HG03460 (cell line): ENCODE results near the gene UPF1.

Experiments
- ATAC-seq: cut with Tn5 transposase; IDR thresholded peaks from one replicate; pipeline ENCODE4 v1.9.1; 2021; ENCODE audit not compliant: unreplicated experiment

The UPF1 gene

GRCh38 chr19:18855647-18856384 is 24.1 kb downstream of the UPF1 start:
- ATAC-seq = no peak

GRCh38 chr19:18856385-18857126 is 24.8 kb downstream of the UPF1 start:
- no peak for ATAC-seq

DNA sequence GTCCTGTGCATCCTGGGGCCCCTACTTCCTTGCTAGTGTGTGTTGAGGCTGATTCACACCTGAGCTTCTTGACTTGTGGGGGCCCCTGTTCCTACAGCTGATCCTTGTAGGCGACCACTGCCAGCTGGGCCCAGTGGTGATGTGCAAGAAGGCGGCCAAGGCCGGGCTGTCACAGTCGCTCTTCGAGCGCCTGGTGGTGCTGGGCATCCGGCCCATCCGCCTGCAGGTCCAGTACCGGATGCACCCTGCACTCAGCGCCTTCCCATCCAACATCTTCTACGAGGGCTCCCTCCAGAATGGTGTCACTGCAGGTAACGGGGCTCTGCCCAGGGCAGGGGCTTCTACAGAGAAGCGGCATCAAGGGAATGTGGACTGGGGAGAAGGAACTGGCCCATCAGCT is 25.5 kb downstream of the UPF1 start:
- ATAC-seq = no peak

- no peak for ATAC-seq
Measured at GRCh38 chr19:18858906-18859646, 27.3 kb downstream of the UPF1 start.

- ATAC-seq = no peak
Measured at GRCh38 chr19:18859676-18860301, 28.0 kb downstream of the UPF1 start.

DNA sequence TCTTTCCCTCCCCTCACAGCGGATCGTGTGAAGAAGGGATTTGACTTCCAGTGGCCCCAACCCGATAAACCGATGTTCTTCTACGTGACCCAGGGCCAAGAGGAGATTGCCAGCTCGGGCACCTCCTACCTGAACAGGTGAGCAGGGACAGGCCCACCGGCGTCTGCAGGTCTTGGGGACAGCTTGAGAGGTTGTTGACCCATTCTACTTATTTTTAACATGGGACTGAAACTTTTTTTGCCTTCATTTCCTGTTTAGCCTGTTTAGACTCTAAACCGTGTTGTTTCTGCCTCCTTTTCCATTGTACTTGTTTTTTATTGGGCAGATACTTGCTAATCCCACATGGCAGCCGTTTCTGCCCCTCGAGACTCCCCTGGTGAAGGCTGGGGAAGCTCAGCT is 28.5 kb downstream of the UPF1 start:
- ATAC-seq = no peak

DNA sequence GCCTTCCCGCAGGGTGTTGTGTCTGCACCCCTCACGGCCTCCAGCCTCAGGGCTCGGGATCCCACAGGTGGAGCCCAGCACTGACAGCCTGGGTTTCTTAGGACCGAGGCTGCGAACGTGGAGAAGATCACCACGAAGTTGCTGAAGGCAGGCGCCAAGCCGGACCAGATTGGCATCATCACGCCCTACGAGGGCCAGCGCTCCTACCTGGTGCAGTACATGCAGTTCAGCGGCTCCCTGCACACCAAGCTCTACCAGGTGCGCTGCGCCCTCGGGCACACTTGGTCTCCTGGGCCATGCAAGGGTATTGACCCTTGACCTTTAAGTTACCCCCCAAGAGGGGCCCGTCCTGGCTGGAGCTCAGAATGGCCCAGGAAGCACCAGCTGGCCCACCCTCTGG is 29.0 kb downstream of the UPF1 start:
- ATAC-seq = no peak

- no peak for ATAC-seq
Measured at GRCh38 chr19:18861235-18861634, 29.5 kb downstream of the UPF1 start.

DNA sequence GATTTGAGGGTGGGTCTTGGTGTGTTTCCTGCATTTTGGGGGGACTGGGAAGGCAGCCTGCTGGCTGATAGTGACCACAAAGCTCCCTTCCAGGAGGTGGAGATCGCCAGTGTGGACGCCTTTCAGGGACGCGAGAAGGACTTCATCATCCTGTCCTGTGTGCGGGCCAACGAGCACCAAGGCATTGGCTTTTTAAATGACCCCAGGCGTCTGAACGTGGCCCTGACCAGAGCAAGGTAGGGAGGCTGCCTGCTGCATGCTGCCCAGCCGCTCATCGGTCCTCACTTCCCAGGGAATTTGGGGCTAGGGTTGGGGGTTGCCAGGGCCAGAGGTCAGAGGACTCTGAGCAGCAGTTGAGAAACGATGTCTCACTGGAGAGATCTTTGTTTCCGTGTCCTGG is 30.2 kb downstream of the UPF1 start:
- no peak for ATAC-seq

- ATAC-seq = no peak
Measured at GRCh38 chr19:18862976-18863842, 31.4 kb downstream of the UPF1 start.

DNA sequence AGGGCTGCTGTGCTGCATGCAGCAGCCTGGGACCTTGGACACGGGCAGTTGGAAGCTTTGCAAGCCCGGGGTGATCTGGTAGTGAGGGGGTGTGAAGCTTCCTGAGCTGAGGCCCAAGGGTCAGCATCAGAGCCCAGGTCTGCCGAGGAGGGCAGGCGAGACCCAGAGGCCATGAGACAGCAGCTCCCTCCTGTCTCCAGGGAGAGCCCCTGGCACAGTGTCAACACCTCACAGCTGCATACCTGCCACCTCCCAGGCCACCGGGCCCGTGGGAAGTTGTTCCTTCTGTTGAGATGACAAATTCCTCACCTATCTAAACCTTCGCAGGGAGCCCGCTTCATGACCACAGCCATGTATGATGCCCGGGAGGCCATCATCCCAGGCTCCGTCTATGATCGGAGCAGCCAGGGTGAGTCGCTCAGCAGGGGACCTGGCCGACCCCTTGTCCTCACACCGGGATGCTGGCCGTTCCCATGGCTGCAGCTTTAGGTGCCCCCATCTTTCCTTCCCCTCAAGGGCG is 32.1 kb downstream of the UPF1 start:
- no peak for ATAC-seq

DNA sequence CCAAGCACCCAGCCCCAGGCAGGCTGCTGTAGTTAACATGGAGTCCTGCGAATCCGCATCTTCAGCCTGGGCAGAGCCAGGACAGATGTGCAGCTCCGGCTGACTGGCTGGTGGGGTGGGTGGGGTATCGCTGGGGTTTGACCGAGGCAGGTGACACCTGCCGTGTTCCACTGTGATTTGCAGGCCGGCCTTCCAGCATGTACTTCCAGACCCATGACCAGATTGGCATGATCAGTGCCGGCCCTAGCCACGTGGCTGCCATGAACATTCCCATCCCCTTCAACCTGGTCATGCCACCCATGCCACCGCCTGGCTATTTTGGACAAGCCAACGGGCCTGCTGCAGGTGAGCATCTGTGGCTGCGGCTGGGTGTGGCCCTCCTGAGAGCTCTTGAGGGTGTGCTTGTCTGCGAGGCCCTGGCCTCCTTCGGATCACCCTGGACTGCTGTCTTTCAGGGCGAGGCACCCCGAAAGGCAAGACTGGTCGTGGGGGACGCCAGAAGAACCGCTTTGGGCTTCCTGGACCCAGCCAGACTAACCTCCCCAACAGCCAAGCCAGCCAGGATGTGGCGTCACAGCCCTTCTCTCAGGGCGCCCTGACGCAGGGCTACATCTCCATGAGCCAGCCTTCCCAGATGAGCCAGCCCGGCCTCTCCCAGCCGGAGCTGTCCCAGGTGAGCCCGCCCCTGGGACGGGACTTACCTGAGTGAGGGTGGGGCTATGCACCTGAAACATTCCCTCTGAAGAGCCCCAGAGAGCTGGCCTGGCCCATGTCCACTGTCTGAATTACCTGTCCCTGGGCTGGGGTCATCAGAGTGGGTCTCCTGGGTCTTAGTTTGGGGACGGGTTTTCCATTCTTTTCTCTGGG is 33.6 kb downstream of the UPF1 start:
- ATAC-seq = no peak

- ATAC-seq = no peak
Measured at GRCh38 chr19:18865973-18866799, 34.4 kb downstream of the UPF1 start.

DNA sequence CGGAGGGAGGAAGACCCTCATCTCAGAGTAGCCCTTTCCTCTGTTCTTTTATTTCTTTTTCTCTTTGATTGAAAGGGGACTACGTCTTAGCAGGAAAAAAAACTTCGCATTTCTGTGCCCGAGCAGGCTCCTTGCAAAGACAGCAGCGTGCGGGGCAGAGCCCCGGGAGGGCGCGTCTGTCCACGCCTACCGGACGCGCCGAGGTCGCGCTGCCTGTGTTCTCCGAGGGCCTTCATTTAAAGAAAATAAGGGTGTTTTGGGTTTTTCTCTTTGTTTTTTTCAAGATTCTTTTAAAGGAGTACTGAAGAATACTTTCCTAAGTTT is 35.0 kb downstream of the UPF1 start:
- ATAC-seq = no peak

DNA sequence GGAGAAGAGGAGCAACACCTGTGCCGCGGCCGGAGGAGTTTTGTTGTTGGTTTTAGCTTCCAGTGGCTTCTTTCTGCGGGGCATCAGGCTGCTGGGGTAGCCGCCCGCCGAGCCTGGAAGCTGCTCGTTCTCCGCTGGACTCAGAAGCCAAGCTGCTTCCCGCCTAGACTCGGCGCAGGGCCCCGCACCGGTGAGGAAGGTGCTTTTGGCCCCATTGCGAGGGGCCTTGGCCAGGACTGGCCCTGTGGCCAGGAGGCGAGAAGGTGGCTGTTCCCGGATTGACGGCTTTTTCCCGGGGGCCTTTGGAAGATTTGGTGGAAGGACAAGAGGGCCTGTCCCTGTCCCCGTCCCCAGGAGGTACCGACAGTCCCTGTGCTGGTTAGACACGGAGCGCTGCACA is 35.4 kb downstream of the UPF1 start:
- no peak for ATAC-seq

GRCh38 chr19:18867751-18868150 is 36.0 kb downstream of the UPF1 start:
- no peak for ATAC-seq

- ATAC-seq = no peak
Measured at GRCh38 chr19:18868380-18869022, 36.7 kb downstream of the UPF1 start.

DNA sequence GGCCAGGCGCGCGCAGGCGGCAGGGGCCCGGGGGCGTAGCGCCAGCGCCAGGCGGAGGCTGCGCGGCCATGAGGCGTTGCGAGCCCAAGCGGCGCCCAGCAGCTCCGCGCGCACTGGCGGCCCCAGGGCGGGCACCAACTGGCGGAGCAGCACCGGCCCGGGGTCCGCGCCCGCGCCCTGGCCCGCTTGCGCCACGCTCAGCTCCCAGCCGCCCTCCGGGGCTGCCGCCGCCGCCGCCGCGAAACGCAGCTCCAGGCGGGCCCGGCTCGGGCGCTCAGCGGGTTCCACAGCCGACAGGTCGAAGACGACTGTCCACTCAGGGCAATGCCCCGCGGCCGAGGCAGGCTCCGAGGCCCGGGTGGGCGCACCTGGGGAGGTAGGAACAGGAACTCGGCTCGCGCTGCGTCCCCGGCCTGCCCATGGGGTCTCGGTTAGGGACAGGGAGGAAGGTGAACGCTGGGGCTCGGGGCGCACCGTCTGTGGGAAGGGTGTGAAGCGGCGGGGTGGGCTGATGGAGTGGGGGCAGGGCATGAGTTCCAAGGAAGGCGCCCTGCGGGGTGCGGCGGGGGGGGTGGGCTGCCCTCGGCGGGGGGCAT is 37.4 kb downstream of the UPF1 start:
- no peak for ATAC-seq
